ENCODE results near the gene GABRR2. TPM values are rescaled to one million over a fixed set of nuclear protein-coding genes. Genes with fewer than 3 reads are reported as not detected.
"Not testable (repeated sequence)": the region's sequence is repeated elsewhere in the genome, so short reads cannot be mapped to it uniquely, and the experiment has no call there.

GABRR2 gene
- total RNA-seq, 2 donors from 2014 or later, result 0.14 to 0.29 TPM

- no peak for ATAC-seq
- no peak overlapping the region for H3K27ac Mint-ChIP-seq
- no peak for DNase-seq (ENCODE audit: low spot score in 2 of 2)
- peaks cover 0 to 5% of the 10 kb centered on the region in 2 donors for H3K9me3 Mint-ChIP-seq
- H3K36me3 Mint-ChIP-seq, result no peaks in the 10 kb centered on the region
Observed at GRCh38 chr6:89302936-89303335, 12.2 kb downstream of the GABRR2 start.

DNA sequence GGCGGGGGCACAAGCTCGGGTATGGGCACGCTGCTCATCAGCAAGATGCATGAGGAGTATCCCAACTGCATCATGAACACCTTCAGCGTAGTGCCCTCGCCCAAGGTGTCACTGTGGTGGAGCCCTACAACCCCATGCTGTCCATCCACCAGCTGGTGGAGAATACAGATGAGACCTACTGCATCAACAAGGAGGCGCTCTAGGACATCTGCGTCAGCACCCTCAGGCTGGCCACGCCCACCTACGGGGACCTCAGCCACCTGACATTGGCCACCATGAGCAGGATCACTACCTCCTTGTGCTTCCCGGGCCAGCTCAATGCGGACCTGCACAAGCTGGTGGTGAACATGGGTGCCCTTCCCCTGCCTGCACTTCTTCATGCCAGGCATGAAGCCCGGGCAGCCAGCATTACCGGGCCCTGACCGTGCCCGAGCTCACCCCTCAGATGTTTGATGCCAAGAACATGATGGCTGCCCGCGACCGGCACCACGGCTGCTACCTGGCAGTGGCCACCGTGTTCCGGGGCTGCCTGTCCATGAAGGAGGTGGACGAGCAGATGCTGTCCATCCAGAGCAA is 12.8 kb downstream of the GABRR2 start:
- Mint-ChIP-seq H3K27ac (no peak overlapping the region), H3K36me3 (no peaks in the 10 kb centered on the region), H3K9me3 (peaks cover 0 to 5% of the 10 kb centered on the region in 2 donors)
- DNase-seq (ENCODE audit: low spot score in 2 of 2) (no peak), ATAC-seq (no peak)

DNA sequence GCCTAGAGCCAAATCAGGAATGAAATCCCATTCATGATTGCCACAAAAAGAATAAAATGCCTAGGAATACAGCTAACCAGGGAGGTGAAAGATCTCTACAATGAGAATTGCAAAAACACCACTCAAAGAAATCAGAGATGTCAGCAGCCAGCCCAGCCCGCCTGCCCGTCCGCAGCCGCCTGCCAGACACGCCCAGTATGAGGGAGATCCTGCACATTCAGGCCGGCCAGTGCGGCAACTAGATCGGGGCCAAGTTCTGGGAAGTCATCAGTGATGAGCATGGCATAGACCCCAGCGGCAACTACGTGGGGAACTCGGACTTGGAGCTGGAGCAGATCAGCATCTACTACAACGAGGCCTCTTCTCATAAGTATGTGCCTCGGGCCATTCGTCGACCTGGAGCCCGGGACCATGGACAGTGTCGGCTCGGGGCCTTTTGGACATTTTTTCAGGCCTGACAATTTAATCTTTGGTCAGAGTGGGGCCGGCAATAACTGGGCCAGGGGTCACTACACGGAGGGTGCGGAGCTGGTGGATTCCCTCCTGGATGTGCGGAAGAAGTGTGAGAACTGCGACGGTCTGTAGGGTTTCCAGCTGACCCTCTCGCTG is 13.4 kb downstream of the GABRR2 start:
- Mint-ChIP-seq H3K9me3 (peaks cover 0 to 5% of the 10 kb centered on the region in 2 donors), H3K27ac (no peak overlapping the region), H3K36me3 (no peaks in the 10 kb centered on the region)
- DNase-seq (ENCODE audit: low spot score in 2 of 2) (no peak), ATAC-seq (no peak)

- Mint-ChIP-seq H3K27ac (peak overlapping the region; percentile 85 to 93), H3K9me3 (peaks cover 0 to 5% of the 10 kb centered on the region in 2 donors), H3K36me3 (no peaks in the 10 kb centered on the region)
- ATAC-seq (no peak), DNase-seq (ENCODE audit: low spot score in 2 of 2) (no peak)
Observed at GRCh38 chr6:89299466-89299850, 15.6 kb downstream of the GABRR2 start.

GRCh38 chr6:89298680-89299465 is 16.2 kb downstream of the GABRR2 start:
- no peaks in the 10 kb centered on the region for H3K36me3 Mint-ChIP-seq
- ATAC-seq (peak; percentile 72 to 73), DNase-seq (ENCODE audit: low spot score in 2 of 2) (peak in 1 of 2 donors; percentile 28)
- H3K9me3 Mint-ChIP-seq, result peaks cover 0 to 5% of the 10 kb centered on the region in 2 donors
- peak overlapping the region; percentile 85 to 93 for H3K27ac Mint-ChIP-seq

DNA sequence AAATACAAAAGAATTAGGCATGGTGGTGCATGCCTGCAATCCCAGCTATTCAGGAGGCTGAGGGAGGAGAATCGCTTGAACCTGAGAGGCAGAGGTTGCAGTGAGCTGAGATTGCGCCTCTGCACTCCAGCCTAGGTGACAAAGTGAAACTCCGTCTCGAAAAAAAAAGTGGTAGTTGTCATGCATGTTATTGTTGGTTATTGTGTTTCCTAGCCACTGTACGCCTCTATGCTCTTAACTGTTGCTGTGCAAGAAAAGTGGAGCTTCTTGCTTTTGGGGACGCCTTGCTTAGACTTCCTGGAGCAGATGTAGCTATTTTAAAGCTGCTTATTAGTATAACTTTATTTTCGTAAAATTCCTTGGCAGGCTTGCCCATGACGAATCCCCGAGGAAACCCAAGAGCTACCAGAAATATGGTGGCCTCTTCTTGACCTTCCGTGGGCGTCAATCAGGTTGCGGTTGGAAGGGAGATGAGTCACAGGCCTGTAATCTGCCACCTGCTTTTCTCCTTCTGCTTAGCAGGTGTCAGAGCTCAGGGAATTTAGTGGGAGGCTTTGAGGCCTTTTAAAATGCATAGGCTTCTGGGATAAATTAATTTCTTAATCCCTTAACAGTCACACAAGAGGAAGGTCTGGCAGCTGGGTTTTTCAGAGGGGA is 17.3 kb downstream of the GABRR2 start:
- peak overlapping the region; percentile 85 to 90 for H3K27ac Mint-ChIP-seq
- peaks cover 0 to 5% of the 10 kb centered on the region in 2 donors for H3K9me3 Mint-ChIP-seq
- no peaks in the 10 kb centered on the region for H3K36me3 Mint-ChIP-seq
- DNase-seq (ENCODE audit: low spot score in 2 of 2) (peak; percentile 53 to 79), ATAC-seq (peak; percentile 85)

- H3K36me3 Mint-ChIP-seq, result no peaks in the 10 kb centered on the region
- peaks cover 0 to 5% of the 10 kb centered on the region in 2 donors for H3K9me3 Mint-ChIP-seq
- no peak for DNase-seq (ENCODE audit: low spot score in 2 of 2)
- no peak for ATAC-seq
- no peak overlapping the region for H3K27ac Mint-ChIP-seq
Observed at GRCh38 chr6:89295981-89296380, 19.1 kb downstream of the GABRR2 start.

- not testable (repeated sequence) for H3K9me3 Mint-ChIP-seq; ATAC-seq; H3K36me3 Mint-ChIP-seq; DNase-seq (ENCODE audit: low spot score in 2 of 2); H3K27ac Mint-ChIP-seq
Observed at GRCh38 chr6:89295116-89295515, 20.0 kb downstream of the GABRR2 start.

DNA sequence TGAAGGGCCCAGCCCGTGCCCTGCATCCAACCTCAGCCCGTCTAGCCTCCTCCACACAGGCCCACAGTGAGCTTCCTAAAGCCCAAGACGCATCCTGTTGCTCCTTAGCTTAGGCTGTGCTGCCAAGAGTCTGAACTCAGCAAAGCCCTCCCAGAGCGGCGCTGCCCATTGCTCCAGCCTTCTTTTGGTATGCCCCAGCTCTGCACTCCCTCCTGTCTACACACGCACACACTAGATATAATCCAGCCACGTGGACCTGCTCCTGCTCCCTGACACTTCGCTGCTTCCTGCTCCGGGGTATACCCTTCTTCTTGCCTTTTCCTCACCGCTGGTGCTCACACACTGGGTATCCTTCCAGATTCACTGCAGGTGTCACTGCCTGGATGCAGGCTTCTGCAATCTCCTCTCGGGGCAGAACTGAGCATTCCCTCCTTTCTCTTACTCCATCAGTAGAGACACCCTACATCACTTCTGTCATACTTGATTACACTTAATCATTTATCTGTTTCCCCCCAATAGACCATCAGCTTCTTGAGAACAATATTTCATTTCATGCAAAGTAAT is 23.8 kb downstream of the GABRR2 start:
- peak overlapping the region in 1 of 2 donors; percentile 1 for H3K27ac Mint-ChIP-seq
- DNase-seq (ENCODE audit: low spot score in 2 of 2), result no peak
- H3K36me3 Mint-ChIP-seq, result no peaks in the 10 kb centered on the region
- no peaks in the 10 kb centered on the region for H3K9me3 Mint-ChIP-seq
- no peak for ATAC-seq

DNA sequence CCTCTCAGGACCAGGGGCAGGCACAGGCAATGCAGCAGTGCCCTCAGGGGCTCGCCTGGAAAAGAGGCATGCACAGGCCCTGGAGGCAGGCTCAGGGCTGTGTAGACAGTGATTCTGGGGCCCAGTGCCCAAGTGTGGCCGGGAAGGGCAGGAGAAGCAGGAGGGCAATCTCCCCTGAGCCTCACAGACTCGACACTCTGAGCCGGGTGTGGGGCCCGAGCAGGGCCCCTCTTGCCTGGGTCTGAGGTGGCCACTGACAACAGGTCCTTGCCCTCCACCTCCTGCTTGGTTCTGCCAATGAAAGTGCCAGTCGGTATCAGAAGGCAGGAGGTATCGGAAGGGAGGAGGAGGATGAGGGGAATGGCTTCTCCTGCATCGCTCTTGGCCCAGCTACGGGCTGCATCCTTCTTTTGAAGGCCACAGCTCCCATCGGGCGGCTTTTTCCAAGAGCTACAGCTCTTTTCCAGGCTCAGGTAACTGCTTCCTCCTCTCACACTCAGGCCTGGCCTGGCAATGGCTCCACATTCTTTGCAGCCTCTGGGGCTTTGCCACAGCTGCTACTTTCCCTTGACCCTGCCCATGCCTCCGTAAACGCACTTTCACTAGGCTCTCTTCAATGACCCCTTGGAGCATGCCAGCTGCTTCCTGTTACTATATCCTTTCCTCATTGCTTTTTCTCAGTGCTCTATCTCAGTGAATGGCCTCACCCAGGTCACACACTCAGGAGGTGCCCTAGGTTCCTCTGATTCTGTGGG is 24.5 kb downstream of the GABRR2 start:
- DNase-seq (ENCODE audit: low spot score in 2 of 2), result no peak
- no peak for ATAC-seq
- Mint-ChIP-seq H3K36me3 (no peaks in the 10 kb centered on the region), H3K27ac (peak overlapping the region in 1 of 2 donors; percentile 1), H3K9me3 (no peaks in the 10 kb centered on the region)

- Mint-ChIP-seq H3K9me3 (no peaks in the 10 kb centered on the region), H3K36me3 (no peaks in the 10 kb centered on the region), H3K27ac (no peak overlapping the region)
- DNase-seq (ENCODE audit: low spot score in 2 of 2), result no peak
- ATAC-seq, result no peak
Observed at GRCh38 chr6:89289710-89290109, 25.4 kb downstream of the GABRR2 start.

DNA sequence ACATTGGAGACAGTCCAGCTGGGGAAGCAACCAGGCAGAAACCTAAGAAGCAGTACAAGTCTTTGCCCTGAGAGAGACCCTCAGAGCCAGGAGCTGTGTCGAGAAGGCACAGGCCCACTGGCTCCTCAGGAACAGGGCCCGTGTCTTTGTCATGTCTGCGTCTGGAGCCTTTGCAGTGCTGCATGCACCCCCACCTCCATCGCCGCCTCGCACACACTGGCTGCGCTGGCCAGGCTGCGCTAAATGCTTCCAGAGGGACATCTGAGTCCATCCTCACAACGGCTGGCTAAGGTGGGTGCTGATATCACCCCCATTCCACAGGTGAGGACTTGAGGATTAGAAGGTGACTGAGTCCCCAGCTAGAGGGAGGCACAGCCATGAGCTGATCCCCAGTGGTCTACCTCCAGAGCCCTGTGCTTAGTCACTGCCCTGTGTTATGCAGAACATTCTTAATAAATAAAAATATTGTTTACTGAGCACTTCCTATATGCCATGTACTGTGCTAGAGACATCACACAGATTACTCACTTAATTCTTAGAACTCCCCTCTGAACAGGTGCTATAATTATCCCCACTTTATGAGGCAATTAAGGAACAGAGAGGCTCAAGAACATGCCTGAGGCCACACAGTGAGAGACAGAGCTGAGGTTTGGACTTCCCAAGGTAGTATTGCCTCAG is 27.6 kb downstream of the GABRR2 start:
- ATAC-seq, result no peak
- Mint-ChIP-seq H3K36me3 (no peaks in the 10 kb centered on the region), H3K9me3 (no peaks in the 10 kb centered on the region), H3K27ac (no peak overlapping the region)
- DNase-seq (ENCODE audit: low spot score in 2 of 2), result no peak

DNA sequence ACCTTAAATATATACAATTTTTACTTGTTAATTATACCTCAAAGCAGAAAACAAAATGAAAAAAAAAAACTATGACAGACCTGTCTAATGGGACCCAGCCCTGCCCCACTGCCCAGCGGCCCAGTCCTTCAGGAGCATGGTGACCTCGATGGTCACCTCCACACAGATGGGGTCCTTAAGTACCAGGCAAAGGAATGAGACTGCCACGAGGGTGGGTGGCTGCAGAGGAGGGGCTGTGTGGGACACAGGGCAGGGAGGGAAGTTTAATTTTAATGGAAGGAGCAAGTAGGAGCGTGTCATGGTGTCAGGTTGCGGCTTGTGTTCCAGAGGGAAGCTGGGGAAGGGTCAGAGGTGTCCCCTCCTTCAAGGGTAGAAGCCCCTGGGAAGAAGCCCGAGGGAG is 28.6 kb downstream of the GABRR2 start:
- ATAC-seq (no peak), DNase-seq (ENCODE audit: low spot score in 2 of 2) (no peak)
- Mint-ChIP-seq H3K27ac (peak overlapping the region in 1 of 2 donors; percentile 17), H3K9me3 (no peaks in the 10 kb centered on the region), H3K36me3 (no peaks in the 10 kb centered on the region)

GRCh38 chr6:89284963-89285735 is 29.9 kb downstream of the GABRR2 start:
- Mint-ChIP-seq H3K9me3 (no peaks in the 10 kb centered on the region), H3K27ac (no peak overlapping the region), H3K36me3 (no peaks in the 10 kb centered on the region)
- no peak for ATAC-seq
- no peak for DNase-seq (ENCODE audit: low spot score in 2 of 2)

- ATAC-seq (no peak), DNase-seq (ENCODE audit: low spot score in 2 of 2) (no peak)
- Mint-ChIP-seq H3K27ac (no peak overlapping the region), H3K36me3 (no peaks in the 10 kb centered on the region), H3K9me3 (no peaks in the 10 kb centered on the region)
Observed at GRCh38 chr6:89284081-89284480, 31.0 kb downstream of the GABRR2 start.
